HG03095 (cell line): ENCODE results near the gene DNAJC3.
"Not testable (repeated sequence)": the region's sequence is repeated elsewhere in the genome, so short reads cannot be mapped to it uniquely, and the experiment has no call there.

Experiments used
- ATAC-seq: cut with Tn5 transposase; IDR thresholded peaks from one replicate; pipeline ENCODE4 v1.9.1; 2021; ENCODE audit warnings: moderate library complexity; ENCODE audit not compliant: unreplicated experiment

DNAJC3 gene

DNA sequence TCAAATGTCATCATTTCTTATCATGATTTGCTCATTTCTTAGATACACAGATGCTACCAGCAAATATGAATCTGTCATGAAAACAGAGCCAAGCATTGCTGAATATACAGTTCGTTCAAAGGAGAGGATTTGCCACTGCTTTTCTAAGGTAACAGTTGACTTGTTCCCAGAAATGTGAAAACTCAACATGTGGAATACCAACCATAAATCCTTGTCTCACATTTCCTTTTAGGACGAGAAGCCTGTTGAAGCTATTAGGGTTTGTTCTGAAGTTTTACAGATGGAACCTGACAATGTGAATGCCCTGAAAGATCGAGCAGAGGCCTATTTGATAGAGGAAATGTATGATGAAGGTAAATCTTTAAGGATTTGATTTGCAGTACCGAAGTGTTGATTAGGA, 86.7 kb downstream of the DNAJC3 start:
- ATAC-seq: no peak

DNA sequence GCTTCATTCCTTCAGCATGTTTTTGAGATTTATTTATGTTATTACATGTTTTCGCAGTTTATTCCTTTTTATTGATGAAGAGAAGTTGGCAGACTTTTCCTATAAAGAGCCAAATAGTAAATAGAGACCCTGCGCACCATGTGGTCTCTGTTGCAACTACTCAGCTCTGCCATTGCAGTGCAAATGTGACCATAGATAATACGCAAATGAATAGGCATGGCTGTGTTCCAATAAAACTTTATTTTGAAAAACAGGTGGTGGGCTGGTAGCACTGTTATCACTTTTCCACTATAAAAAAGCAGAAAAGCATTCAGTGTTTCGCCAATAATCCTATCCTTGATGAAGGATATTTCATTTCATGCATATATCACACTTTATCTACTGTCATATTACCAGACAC, 95.0 kb downstream of the DNAJC3 start:
- no peak for ATAC-seq

DNA sequence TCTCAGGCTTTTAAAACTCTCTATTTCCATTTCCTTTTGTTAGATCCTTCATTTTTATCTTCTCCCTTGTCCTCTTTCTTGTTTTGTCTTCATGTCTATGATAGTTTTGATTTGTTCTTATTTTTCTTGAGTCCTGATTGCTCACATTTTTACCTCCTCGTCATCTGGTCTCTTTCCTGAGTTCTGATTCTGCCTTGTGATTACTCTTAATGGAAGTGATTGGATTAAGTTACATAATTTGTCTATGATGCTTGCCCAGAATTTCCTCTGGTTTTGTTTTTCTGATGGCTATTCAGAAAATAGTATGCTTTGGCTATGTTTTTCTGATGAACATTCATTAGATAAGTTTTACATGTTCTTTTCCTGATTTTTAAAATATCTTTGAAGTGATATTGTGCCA, 102.6 kb downstream of the DNAJC3 start:
- no peak for ATAC-seq

DNA sequence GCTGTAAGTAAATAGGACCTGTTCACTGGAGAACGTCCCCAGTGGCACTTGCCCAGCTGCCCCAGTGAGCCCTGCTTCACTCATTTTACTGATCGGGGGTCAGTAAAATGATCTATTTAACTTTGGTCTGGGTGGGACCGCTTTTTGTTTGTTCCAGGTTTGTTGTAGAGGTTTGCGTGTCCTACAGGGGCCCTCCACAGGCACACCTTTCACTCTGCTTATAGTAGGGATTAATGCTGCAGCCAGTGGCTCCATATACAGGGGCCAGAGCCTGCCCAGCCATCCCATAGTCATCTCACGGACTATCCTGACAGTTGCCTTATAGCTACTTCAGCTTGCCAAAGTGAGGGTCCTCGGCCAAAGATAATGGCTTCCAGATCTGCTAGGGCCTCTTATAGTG, 104.1 kb downstream of the DNAJC3 start:
- ATAC-seq: no peak

DNA sequence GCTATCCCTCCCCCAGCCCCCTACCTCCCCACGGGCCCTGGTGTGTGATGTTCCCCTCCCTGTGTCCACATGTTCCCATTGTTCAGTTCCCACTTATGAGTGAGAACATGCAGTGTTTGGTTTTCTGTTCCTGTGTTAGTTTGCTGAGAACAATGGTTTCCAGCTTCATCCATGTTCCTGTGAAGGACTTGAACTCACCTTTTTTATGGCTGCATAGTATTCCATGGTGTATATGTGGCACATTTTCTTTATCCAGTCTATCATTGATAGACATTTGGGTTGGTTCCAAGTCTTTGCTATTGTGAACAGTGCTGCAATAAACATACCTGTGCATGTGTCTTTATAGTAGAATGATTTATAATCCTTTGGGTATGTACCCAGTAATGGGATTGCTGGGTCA, 105.0 kb downstream of the DNAJC3 start:
- ATAC-seq: not testable (repeated sequence)

DNA sequence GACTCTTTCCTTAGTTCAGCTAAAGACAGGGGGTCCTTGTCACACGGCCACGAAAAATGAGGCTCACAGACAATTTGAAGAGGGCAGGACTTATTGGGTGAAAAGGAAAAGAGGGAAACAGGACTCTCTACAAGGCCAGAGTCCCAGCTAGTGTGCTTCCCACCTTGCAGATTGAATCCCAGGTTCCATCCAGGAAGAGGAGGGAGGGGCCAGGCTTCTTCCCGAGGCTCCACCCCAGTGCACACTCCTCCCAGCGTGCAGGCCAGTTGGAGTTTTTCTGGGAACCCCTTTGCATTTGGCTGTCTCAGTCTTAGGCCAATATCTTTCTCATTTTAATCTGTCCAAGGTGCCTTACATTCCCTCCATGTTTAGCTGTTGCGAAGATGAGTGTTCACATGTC, 106.8 kb downstream of the DNAJC3 start:
- ATAC-seq: no peak

DNA sequence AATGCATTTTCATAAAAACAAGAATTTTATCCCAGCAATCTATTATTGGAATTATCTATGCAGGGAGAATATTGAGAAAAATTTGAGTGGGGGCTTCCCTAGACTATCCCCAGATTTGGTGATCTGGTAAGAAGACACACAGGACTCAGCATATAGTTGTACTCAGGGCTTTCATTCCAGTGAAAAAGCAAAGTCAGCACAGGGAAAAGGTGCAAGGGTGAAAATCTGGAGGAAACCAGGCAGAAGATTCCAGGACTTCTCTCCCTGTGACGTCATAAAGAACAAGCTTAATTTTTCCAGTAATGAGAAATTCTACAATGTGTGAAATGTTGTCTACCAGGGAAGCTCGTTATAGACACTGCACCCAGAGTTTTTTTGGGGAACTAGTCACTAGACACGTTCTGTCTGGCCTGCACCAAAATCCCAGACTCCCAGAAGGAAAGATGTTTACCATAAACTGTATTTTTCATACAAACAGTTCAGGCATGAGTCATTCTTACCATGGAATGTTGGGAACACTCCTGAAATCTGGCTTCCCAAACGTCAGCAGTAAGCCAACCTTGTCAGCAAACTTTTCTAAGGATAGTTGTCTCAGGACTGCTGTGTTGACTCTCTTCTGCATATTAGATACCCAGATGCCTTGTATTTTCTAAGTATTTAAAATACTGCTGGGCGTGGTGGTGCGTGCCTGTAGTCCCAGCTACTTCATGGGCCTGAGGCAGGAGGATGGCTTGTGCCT, 107.4 kb downstream of the DNAJC3 start:
- no peak for ATAC-seq

DNA sequence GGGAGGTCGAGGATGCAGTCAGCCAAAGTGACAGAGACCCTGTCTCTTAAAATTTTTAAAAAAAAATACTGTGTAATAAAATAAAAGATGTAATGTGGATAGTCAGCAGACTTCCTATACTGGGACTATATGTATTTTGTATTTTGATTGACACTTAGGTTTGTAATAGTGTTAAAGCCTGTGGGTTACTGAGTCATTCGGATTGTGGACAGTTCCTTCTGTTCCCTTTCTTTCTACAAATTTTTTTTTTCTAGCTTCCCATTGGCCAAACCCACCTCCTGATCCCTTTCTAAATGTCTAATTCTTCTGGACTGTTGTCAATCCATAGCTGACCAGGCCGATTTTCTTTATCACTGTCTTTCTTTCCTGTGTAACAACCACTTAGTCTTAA, 108.0 kb downstream of the DNAJC3 start:
- ATAC-seq: no peak

DNA sequence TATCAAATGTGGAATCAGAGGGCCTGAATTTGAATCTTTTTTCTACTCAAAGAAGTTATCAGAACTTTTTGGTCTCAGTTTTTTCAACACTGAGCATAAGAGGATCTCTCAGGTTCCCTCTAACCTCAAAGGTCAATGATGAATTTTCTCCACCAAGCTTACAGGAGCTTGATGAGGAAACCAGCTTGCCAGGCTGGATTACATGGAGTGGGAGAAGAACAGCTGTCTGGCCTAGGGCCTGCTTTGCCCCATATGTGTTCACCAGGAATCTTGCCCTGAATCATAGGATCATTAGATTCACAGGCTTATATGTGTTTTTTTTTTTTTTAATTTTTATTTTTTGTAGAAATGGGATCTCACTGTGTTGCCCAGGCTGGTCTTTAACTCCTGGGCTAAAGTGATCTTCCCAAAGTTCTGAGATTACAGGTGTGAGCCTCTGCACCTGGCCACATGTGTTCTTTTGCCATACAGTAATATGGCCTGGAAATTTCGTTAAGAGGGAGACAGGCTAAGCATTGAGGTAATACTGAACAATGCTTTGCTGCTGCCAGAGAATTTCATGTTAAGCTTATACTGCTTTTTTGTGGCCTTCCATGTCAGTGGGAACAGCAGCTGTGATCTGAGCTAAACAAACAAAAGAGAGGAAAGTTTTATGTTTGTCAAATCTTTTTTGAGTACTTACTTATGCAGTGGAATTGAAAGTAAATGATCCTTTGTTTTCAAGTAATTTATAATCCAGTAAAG, 110.6 kb downstream of the DNAJC3 start:
- ATAC-seq: no peak

DNA sequence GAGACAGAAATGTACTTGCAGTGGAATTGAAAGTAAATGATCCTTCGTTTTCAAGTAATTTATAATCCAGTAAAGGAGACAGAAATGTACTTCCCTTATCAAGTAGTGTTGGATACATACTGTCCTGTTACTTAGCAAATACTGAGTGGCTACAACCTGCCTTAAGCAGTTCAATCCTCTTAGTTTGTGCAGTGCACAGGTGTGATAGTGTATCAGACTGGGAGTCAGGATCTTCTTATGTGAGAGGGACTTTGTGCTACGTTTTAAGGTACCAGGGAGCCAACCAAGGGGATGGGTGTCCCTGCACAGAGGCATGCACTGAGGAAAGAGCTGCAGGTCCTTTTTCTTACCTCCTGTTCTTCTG, 111.1 kb downstream of the DNAJC3 start:
- no peak for ATAC-seq

DNA sequence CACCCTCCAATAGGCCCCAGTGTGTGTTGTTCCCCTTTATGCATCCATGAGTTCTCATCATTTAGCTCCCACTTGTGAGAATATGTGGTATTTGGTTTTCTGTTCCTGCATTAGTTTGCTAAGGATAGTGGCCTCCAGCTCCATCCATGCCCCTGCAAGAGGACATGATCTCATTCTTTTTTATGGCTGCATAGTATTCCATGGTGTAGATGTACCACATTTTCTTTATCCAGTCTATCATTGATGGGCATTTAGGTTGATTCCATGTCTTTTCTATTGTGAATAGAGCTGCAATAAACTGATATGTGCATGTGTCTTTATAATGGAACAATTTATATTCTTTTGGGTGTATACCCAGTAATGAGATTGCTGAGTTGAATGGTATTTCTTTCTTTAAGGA, 112.4 kb downstream of the DNAJC3 start:
- ATAC-seq: not testable (repeated sequence)

DNA sequence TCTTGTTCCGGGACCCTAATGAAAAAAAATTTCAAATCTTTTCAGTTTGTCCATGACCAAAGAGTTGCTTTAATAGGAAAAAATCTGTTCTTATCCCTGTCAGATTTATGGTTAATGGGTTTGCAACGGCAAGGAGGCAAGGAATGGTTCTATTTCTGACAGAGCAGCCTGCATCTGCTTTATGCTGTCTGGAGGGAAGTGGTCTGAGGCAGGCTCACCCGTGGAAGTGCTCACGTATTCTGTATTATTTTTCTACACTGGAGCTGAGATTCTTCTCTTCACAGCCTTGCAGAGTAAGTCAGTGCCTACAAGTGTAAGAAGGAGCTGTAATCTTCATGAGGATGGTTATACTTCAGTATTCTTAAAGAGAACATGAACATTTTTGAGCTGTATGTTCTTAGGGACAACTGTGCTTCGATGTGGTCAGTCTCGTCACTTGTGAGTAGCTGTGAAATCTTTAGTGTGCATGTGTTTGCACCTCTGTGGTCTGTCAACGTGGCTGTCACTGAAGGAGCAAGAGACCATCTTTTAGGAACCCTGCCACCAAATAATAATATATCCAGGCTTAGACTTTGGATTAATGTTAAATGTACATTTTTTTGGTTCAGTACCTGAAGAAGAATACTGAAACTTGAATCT, 114.3 kb downstream of the DNAJC3 start:
- ATAC-seq: no peak

DNA sequence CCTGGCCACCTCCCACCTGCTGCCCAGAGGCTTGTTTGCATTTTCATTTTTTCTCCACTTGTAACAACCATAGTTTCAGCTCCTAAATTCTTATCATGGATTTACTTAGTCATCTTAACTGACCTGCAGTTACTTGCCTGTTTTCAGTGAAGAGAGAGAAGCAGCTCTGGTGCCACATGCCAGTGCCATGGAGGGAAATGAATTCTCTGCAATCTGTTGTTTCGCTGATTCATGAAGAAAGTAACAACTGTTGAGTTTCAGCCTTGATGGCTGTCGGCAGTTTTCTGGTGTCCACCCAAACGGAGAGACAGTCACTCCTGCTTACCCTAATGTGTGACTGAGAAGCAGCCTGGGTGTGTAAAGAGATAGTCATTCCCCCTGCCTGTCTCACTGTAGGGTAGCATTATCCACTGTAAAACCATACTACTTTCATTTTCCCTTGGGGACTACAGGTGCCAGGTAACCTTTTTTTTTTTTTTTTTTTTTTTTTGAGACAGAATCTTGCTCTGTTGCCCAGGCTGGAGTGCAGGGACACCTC, 116.1 kb downstream of the DNAJC3 start:
- ATAC-seq: no peak

DNA sequence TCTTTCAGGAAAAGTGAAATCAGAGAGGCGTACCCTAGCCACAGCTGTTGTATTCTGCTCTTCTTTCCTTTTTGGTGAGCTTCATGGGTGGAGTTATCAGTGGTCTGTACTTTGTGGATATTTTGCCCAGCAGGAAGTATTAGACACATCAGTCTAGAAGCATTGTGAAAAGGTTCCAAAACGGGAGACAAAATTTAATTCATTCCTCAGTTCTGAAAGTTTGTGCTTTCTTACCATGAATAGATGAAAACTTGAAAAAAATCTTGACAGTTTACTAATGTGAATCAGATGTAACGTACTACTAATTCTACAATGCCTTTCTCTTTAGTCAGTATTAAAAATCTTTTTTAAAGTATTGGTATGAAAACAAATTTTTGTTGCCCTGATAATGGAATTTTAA, 116.8 kb downstream of the DNAJC3 start:
- ATAC-seq: no peak

DNA sequence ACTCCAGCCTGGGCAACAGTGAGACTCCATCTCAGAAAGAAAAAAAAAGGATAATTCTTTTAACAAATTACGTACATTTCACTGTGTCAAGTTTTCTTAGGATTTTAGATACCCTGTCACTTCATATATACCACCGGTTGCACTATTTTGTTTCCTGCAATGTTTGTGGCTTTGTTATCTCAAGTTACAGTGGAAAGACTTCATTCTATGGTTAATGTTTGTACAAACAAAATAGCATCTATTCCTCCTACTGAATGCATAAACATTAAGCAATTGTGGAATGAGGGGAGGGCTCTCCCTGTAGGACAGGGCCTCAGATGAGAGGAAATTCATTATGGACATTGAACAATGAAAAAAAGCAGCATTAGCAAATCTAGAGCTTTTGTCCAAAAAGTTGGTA, 120.1 kb downstream of the DNAJC3 start:
- no peak for ATAC-seq

DNA sequence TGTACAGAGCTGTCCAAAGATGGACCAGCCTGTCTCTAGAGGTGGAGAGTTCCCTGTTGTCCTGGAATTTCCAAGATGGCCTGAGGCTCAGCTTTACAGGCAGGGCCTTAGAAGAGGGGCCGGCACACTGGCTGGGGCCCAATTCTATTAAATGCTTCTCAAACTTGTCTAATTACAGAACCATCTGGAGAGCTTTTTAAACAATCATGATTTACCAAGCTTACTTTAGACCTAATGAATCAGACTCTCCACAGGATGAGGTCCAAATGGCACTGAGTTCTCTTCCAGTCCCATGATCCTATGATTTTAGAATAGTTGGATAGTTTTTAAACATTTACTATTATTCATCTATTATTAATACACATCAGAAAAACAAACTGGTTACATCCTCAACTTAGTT, 123.5 kb downstream of the DNAJC3 start:
- ATAC-seq: no peak

DNA sequence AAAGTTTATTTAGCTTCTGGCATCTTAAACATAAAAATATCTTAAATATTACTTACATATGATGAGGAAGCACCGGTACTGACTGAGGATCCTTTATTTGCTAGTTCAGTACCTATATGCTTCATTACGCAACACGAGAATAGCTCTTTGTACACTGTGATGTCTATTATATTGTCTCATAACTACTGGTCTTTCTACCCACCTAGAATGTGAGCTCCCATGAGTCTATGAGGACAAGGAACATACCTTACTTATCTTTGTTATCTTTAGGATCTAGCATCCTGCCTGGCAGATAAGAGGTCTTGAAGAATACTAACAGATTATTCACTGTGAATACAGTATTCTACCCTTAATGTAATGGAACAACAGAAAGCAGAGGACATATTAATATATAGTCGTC, 124.9 kb downstream of the DNAJC3 start:
- ATAC-seq: no peak

DNA sequence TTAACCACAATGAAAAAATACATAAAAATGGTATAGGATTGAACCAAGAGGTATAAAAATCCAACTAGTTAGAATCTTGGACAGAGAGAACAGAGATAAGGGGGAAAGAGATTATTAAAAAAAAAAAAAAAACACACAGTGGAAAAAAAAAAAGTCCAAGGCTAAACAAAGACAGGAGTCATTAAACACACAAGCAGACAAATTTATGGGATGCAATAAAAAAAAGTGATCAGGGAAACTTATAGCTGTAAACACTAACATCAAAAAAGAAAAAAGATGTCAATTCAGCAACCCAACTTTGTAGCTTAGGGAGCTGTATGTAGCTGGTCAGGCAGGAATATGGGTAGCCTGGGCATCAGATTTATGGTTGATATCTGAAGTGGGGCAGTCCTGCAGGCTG, 129.0 kb downstream of the DNAJC3 start:
- ATAC-seq: no peak

DNA sequence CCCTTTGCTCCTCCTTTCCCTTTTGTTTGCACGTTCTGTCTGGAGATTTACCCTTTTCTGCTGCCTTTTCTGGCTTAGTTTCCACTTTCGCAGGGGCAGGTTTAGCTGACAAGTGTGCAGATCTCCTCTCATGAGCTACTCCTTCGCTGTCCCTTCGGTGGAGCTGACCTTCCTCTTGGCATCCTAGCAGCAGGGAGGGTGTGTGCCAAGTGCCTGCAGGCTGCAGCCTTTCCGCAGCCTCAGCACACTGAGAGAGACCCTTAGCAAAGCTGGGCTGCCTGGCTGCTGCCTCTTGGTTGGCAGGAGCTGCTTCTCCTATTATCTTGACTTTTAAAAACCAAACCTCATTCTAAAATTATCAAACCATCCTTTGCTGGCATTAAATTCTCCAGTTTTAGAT, 132.5 kb downstream of the DNAJC3 start:
- no peak for ATAC-seq

DNA sequence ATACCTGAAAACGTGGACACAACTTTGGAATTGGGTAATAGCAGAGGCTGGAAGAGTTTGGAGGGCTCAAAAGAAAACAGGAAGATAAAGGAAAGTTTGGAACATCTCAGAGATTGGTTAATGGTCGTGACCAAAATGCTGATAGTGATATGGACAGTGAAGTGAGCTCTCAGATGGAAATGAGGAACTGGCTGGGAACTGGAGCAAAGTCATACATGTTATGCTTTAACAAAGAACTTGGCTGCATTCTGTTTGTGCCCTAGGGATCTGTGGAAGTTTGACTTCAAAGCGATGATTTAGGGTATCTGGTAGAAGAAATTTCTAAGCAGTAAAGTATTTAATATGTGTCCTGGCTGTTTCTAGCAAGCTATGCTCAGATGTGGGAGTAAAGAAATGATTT, 136.2 kb downstream of the DNAJC3 start:
- no peak for ATAC-seq

DNA sequence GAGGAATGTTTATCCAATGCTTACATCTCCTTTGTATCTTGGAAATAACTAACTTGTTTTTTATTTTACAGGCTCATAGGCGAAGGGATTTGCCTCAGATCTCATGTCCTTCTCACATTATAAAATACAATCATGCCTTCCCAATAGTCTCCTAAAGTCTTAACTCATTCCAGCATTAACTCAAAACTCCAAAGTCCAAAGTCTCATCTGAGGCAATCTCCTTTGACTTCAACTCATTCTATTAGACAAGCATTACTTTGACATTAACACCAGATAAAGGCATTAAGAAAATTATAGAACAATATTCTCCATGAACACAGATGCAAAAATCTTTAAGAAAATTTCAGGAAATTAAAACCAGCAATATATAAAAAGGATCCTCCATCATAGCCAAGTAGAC, 137.6 kb downstream of the DNAJC3 start:
- no peak for ATAC-seq

DNA sequence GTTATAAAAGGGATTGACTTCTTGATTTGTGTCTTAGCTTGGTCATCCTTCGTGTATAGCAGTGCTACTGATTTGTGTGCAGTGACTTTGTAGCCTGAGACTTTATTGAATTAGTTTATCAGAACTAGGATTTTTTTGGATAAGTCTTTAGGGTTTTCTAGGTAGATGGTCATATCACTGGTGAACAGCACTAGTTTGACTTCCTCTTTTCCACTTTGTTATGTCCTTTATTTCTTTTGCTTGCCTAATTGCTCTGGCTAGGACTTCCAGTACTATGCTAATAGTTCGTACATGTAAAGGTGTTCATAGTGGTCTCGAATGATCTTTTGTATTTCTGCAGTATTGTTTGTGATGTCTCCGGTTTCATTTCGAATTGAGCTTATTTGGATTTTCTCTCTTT, 145.4 kb downstream of the DNAJC3 start:
- ATAC-seq: no peak
